ENCODE data around the gene SCT. TPM values are rescaled to one million over a fixed set of nuclear protein-coding genes. Genes with fewer than 3 reads are reported as not detected.

The SCT gene
- total RNA-seq, 1 experiment from 2014 or later: not detected

- H3K36me3 ChIP-seq: peaks cover 78% of the 10 kb centered on the region
- no peak overlapping the region for H3K27ac ChIP-seq
- H3K4me3 ChIP-seq: no peak overlapping the region
- no peak for DNase-seq
- H3K9me3 ChIP-seq (replicated peaks): no peaks in the 10 kb centered on the region
- no peaks in the 10 kb centered on the region for H3K4me1 ChIP-seq
- H3K27me3 ChIP-seq: no peaks in the 10 kb centered on the region
Measured at GRCh38 chr11:598005-598680, 28.8 kb downstream of the SCT start.

- H3K4me3 ChIP-seq: no peak overlapping the region
- no peaks in the 10 kb centered on the region for H3K9me3 ChIP-seq (replicated peaks)
- no peaks in the 10 kb centered on the region for H3K4me1 ChIP-seq
- H3K27ac ChIP-seq: no peak overlapping the region
- peaks cover 80% of the 10 kb centered on the region for H3K36me3 ChIP-seq
- no peak for DNase-seq
- no peaks in the 10 kb centered on the region for H3K27me3 ChIP-seq
Measured at GRCh38 chr11:597166-597725, 29.7 kb downstream of the SCT start.

- H3K4me1 ChIP-seq: no peaks in the 10 kb centered on the region
- H3K4me3 ChIP-seq: no peak overlapping the region
- no peak for DNase-seq
- no peak overlapping the region for H3K27ac ChIP-seq
- H3K27me3 ChIP-seq: no peaks in the 10 kb centered on the region
- H3K9me3 ChIP-seq (replicated peaks): no peaks in the 10 kb centered on the region
- peaks cover 77% of the 10 kb centered on the region for H3K36me3 ChIP-seq
Measured at GRCh38 chr11:596374-596773, 30.6 kb downstream of the SCT start.

GRCh38 chr11:595400-595799 lies 31.6 kb downstream of the SCT start:
- DNase-seq: no peak
- H3K4me1 ChIP-seq: no peaks in the 10 kb centered on the region
- H3K36me3 ChIP-seq: peaks cover 78% of the 10 kb centered on the region
- H3K4me3 ChIP-seq: no peak overlapping the region
- no peak overlapping the region for H3K27ac ChIP-seq
- no peaks in the 10 kb centered on the region for H3K27me3 ChIP-seq
- H3K9me3 ChIP-seq (replicated peaks): no peaks in the 10 kb centered on the region

- Histone ChIP-seq H3K9me3 (replicated peaks) (no peaks in the 10 kb centered on the region), H3K27me3 (no peaks in the 10 kb centered on the region), H3K4me1 (no peaks in the 10 kb centered on the region), H3K27ac (no peak overlapping the region), H3K4me3 (no peak overlapping the region), H3K36me3 (peaks cover 79% of the 10 kb centered on the region)
- no peak for DNase-seq
Measured at GRCh38 chr11:593347-593746, 33.6 kb downstream of the SCT start.

GRCh38 chr11:592918-593317 lies 34.1 kb downstream of the SCT start:
- H3K27ac ChIP-seq: no peak overlapping the region
- H3K4me3 ChIP-seq: no peak overlapping the region
- no peaks in the 10 kb centered on the region for H3K27me3 ChIP-seq
- H3K9me3 ChIP-seq (replicated peaks): no peaks in the 10 kb centered on the region
- H3K36me3 ChIP-seq: peaks cover 79% of the 10 kb centered on the region
- H3K4me1 ChIP-seq: no peaks in the 10 kb centered on the region
- DNase-seq: no peak

- no peak overlapping the region for H3K4me3 ChIP-seq
- H3K9me3 ChIP-seq (replicated peaks): no peaks in the 10 kb centered on the region
- DNase-seq: no peak
- H3K36me3 ChIP-seq: peaks cover 81% of the 10 kb centered on the region
- H3K27me3 ChIP-seq: no peaks in the 10 kb centered on the region
- H3K4me1 ChIP-seq: no peaks in the 10 kb centered on the region
- H3K27ac ChIP-seq: no peak overlapping the region
Measured at GRCh38 chr11:592501-592900, 34.5 kb downstream of the SCT start.

- no peak for DNase-seq
- Histone ChIP-seq H3K27ac (no peak overlapping the region), H3K27me3 (no peaks in the 10 kb centered on the region), H3K36me3 (peaks cover 83% of the 10 kb centered on the region), H3K4me1 (no peaks in the 10 kb centered on the region), H3K9me3 (replicated peaks) (no peaks in the 10 kb centered on the region), H3K4me3 (no peak overlapping the region)
Measured at GRCh38 chr11:590997-591396, 36.0 kb downstream of the SCT start.

GRCh38 chr11:589798-590197 lies 37.2 kb downstream of the SCT start:
- H3K9me3 ChIP-seq (replicated peaks): no peaks in the 10 kb centered on the region
- H3K27ac ChIP-seq: no peak overlapping the region
- peaks cover 76% of the 10 kb centered on the region for H3K36me3 ChIP-seq
- DNase-seq: no peak
- H3K4me3 ChIP-seq: no peak overlapping the region
- no peaks in the 10 kb centered on the region for H3K4me1 ChIP-seq
- no peaks in the 10 kb centered on the region for H3K27me3 ChIP-seq

GRCh38 chr11:587978-588380 lies 39.0 kb downstream of the SCT start:
- Histone ChIP-seq H3K4me1 (no peaks in the 10 kb centered on the region), H3K27me3 (no peaks in the 10 kb centered on the region), H3K27ac (no peak overlapping the region), H3K4me3 (no peak overlapping the region), H3K9me3 (replicated peaks) (no peaks in the 10 kb centered on the region), H3K36me3 (peaks cover 70% of the 10 kb centered on the region)
- no peak for DNase-seq

GRCh38 chr11:587546-587945 lies 39.4 kb downstream of the SCT start:
- Histone ChIP-seq H3K4me1 (no peaks in the 10 kb centered on the region), H3K36me3 (peaks cover 70% of the 10 kb centered on the region), H3K27me3 (no peaks in the 10 kb centered on the region), H3K4me3 (no peak overlapping the region), H3K27ac (no peak overlapping the region), H3K9me3 (replicated peaks) (no peaks in the 10 kb centered on the region)
- no peak for DNase-seq

- no peak overlapping the region for H3K27ac ChIP-seq
- no peak for DNase-seq
- no peak overlapping the region for H3K4me3 ChIP-seq
- H3K9me3 ChIP-seq (replicated peaks): no peaks in the 10 kb centered on the region
- H3K27me3 ChIP-seq: no peaks in the 10 kb centered on the region
- H3K4me1 ChIP-seq: no peaks in the 10 kb centered on the region
- peaks cover 73% of the 10 kb centered on the region for H3K36me3 ChIP-seq
Measured at GRCh38 chr11:586376-587316, 40.3 kb downstream of the SCT start.

- DNase-seq: no peak
- Histone ChIP-seq H3K27ac (no peak overlapping the region), H3K27me3 (no peaks in the 10 kb centered on the region), H3K4me3 (no peak overlapping the region), H3K4me1 (no peaks in the 10 kb centered on the region), H3K9me3 (replicated peaks) (no peaks in the 10 kb centered on the region), H3K36me3 (peaks cover 59% of the 10 kb centered on the region)
Measured at GRCh38 chr11:584287-584686, 42.7 kb downstream of the SCT start.

GRCh38 chr11:581752-582151 lies 45.2 kb downstream of the SCT start:
- Histone ChIP-seq H3K9me3 (replicated peaks) (no peaks in the 10 kb centered on the region), H3K36me3 (peaks cover 41% of the 10 kb centered on the region), H3K4me1 (peaks cover 7% of the 10 kb centered on the region), H3K27ac (no peak overlapping the region), H3K4me3 (no peak overlapping the region), H3K27me3 (no peaks in the 10 kb centered on the region)
- no peak for DNase-seq

GRCh38 chr11:581342-581741 lies 45.6 kb downstream of the SCT start:
- no peaks in the 10 kb centered on the region for H3K9me3 ChIP-seq (replicated peaks)
- H3K4me1 ChIP-seq: peaks cover 7% of the 10 kb centered on the region
- H3K4me3 ChIP-seq: no peak overlapping the region
- H3K36me3 ChIP-seq: peaks cover 39% of the 10 kb centered on the region
- no peaks in the 10 kb centered on the region for H3K27me3 ChIP-seq
- H3K27ac ChIP-seq: no peak overlapping the region
- DNase-seq: no peak
